Endothelial cell of umbilical vein (primary cell): Measurements from ENCODE around the gene MTA2. TPM values are rescaled to one million over a fixed set of nuclear protein-coding genes. Genes with fewer than 3 reads are reported as not detected.
A peak's percentile ranks its signal among the peaks of the same experiment; 100 is the strongest.

Experiments
- BruUV-seq: library from RNA; stranded (reverse); fragments of 400-500 nt; replicated peaks from 2 replicates; lab custom pipeline; 2021; lab: Mats Ljungman, UMichigan
- CTCF ChIA-PET: fragments of 300-600, 350-600 bp; sonication (Branson Sonifier 250); formaldehyde crosslinking; loops from one replicate; lab custom pipeline; 2021; ENCODE audit warnings: antibody characterized with exemption, inconsistent platforms; lab: Charles Lee
- POLR2A ChIA-PET: fragments of 300-600, 350-600 bp; sonication (Branson Sonifier 250); formaldehyde crosslinking; loops from one replicate; lab custom pipeline; 2021; ENCODE audit warnings: antibody characterized with exemption, inconsistent platforms; lab: Charles Lee
- DNase-seq: peaks from one replicate; pipeline ENCODE4 v3.0.0-alpha.2; 2011; ENCODE audit warnings: low read depth, low spot score
- FAIRE-seq: peaks from 2 replicates; lab custom pipeline; 2011; peaks lifted over from hg19 to GRCh38; lab: Jason Lieb, UNC
- H2AFZ ChIP-seq: 2 replicates; pipeline ENCODE4 v1.6.0; 2012; ENCODE audit warnings: low read depth, low read length, control low read depth, inconsistent platforms
- H3K27ac ChIP-seq: 2 replicates; pipeline ENCODE4 v1.5.1; 2011; ENCODE audit warnings: low read depth, mild to moderate bottlenecking, control low read depth, low read length, moderate library complexity; ENCODE audit not compliant: insufficient read depth
- H3K27me3 ChIP-seq, 2 experiments: 2 replicates each; pipeline versions ENCODE4 v1.6.0 to v1.6.1; 2011; ENCODE audit warnings: low read length in 2 of 2, mixed read lengths in 1 of 2; ENCODE audit not compliant: control insufficient read depth in 2 of 2, insufficient read depth in 2 of 2
- H3K36me3 ChIP-seq, 2 experiments: 2 replicates in 1 of 2; 3 replicates in 1 of 2; pipeline ENCODE4 v1.5.1; 2011; ENCODE audit warnings: low read length in 2 of 2, mild to moderate bottlenecking in 1 of 2, moderate library complexity in 1 of 2; ENCODE audit not compliant: control insufficient read depth in 2 of 2, insufficient read depth in 2 of 2; ENCODE audit errors: extremely low read depth in 1 of 2
- H3K4me1 ChIP-seq: 3 replicates; pipeline ENCODE4 v1.5.1; 2011; ENCODE audit warnings: mild to moderate bottlenecking, low read length; ENCODE audit not compliant: control insufficient read depth, insufficient read depth; ENCODE audit errors: extremely low read depth
- H3K4me2 ChIP-seq: 2 replicates; pipeline ENCODE4 v1.6.1; 2011; ENCODE audit warnings: low read length, control low read depth, mixed read lengths; ENCODE audit not compliant: insufficient read depth
- H3K4me3 ChIP-seq, 3 experiments: fragments of 200-600 bp in 1 of 3; sonication (generic), shearing (Covaris generic) in 1 of 3; replicated peaks in 1 of 3; 2 replicates each; pipeline ENCODE4 v1.5.1; 2011 to 2016; ENCODE audit warnings: control low read depth in 3 of 3, low read length in 3 of 3, mild to moderate bottlenecking in 2 of 3, inconsistent platforms in 1 of 3, low read depth in 1 of 3, moderate library complexity in 1 of 3; ENCODE audit not compliant: insufficient read depth in 1 of 3
- H3K79me2 ChIP-seq: 2 replicates; pipeline ENCODE4 v1.6.0; 2012; ENCODE audit warnings: low read length, inconsistent platforms; ENCODE audit not compliant: control insufficient read depth, insufficient read depth
- H3K9ac ChIP-seq: replicated peaks from 2 replicates; pipeline ENCODE3; 2011; ENCODE audit warnings: low read length, control low read depth; ENCODE audit not compliant: insufficient read depth; ENCODE audit errors: extremely low read depth
- H3K9me1 ChIP-seq: replicated peaks from 3 replicates; pipeline ENCODE4 v1.6.0; 2011; ENCODE audit warnings: mild to moderate bottlenecking, low read length; ENCODE audit not compliant: control insufficient read depth, insufficient read depth; ENCODE audit errors: extremely low read depth
- H3K9me3 ChIP-seq: replicated peaks from 2 replicates; pipeline ENCODE4 v1.5.1; 2012; ENCODE audit warnings: low read length, inconsistent platforms; ENCODE audit not compliant: control insufficient read depth, insufficient read depth
- H4K20me1 ChIP-seq: replicated peaks from 2 replicates; pipeline ENCODE3; 2011; ENCODE audit warnings: mild to moderate bottlenecking, low read length; ENCODE audit not compliant: control insufficient read depth, insufficient read depth; ENCODE audit errors: extremely low read depth
- CTCF ChIP-seq, 2 donors: IDR thresholded peaks; 1 replicate in 1 of 2; 2 replicates in 1 of 2; pipeline ENCODE4 v1.5.1; 2011; ENCODE audit warnings: low read length in 2 of 2, mild to moderate bottlenecking in 2 of 2, moderate library complexity in 2 of 2, control low read depth in 1 of 2, inconsistent platforms in 1 of 2, low read depth in 1 of 2; ENCODE audit not compliant: insufficient read depth in 1 of 2; ENCODE audit errors: extremely low read depth in 1 of 2
- EZH2 ChIP-seq: IDR thresholded peaks from 2 replicates; pipeline ENCODE4 v1.6.1; 2012; ENCODE audit warnings: borderline replicate concordance, low read depth, mild to moderate bottlenecking, moderate library complexity, low read length, inconsistent platforms; ENCODE audit not compliant: severe bottlenecking
- FOS ChIP-seq: IDR thresholded peaks from 2 replicates; pipeline ENCODE4 v1.6.1; 2011; ENCODE audit warnings: mild to moderate bottlenecking, low read length, moderate library complexity, borderline replicate concordance; ENCODE audit not compliant: insufficient read depth
- GATA2 ChIP-seq: IDR thresholded peaks from 2 replicates; pipeline ENCODE4 v1.7.0; 2011; ENCODE audit warnings: low read depth, mild to moderate bottlenecking, moderate library complexity, mixed read lengths, low read length; ENCODE audit not compliant: insufficient read length, insufficient read depth
- JUN ChIP-seq: IDR thresholded peaks from 2 replicates; pipeline ENCODE4 v1.6.1; 2011; ENCODE audit warnings: borderline replicate concordance, low read depth; ENCODE audit not compliant: insufficient read length, insufficient read depth
- MAX ChIP-seq: IDR thresholded peaks from 2 replicates; pipeline ENCODE4 v1.6.1; 2011; ENCODE audit not compliant: insufficient read depth, insufficient read length
- MYC ChIP-seq: IDR thresholded peaks from one replicate; pipeline ENCODE4 v1.6.1; 2011; ENCODE audit warnings: mild to moderate bottlenecking, low read depth, low read length
- POLR2A ChIP-seq: IDR thresholded peaks from 2 replicates; pipeline ENCODE4 v1.6.1; 2012; ENCODE audit warnings: low read depth, mild to moderate bottlenecking, control low read depth, low read length
- POLR2AphosphoS5 ChIP-seq: IDR thresholded peaks from 2 replicates; pipeline ENCODE4 v1.6.1; 2012; ENCODE audit warnings: low read depth, mild to moderate bottlenecking, control low read depth, low read length, moderate library complexity; ENCODE audit not compliant: insufficient read depth
- dilution Hi-C: fragments of 300-500 bp; cut with MboI; formaldehyde crosslinking; loops from one replicate; pipeline ENCODE4 v1.15.0; 2019; ENCODE audit warnings: low sequenced_read_pairs; ENCODE audit not compliant: extremely low pct_ligation_motif_present
- intact Hi-C: fragments of 100-400 bp; cut with micrococcal nuclease; formaldehyde crosslinking; loops from one replicate; pipeline ENCODE4 v1.10.0; 2022
- polyA plus RNA-seq, 4 experiments: library from polyadenylated mRNA; depleted of rRNA in 3 of 4; stranded (reverse) in 3 of 4; unstranded in 1 of 4; fragments of >200 nt; gene quantifications; 2 replicates each; pipeline versions ENCODE4 v1.2.1 to v1.2.3, GENCODE V29; 2011 to 2012; ENCODE audit warnings: missing spikeins in 1 of 4
- total RNA-seq: library from RNA; stranded (reverse); gene quantifications from 2 replicates; pipeline ENCODE4 v1.2.3, GENCODE V29; 2021

MTA2 gene
- total and polyA plus RNA-seq, 2 donors (not counting 3 experiments of a cell fraction or from before 2014, with no cell fraction given): 40.4 to 166 TPM

GRCh38 chr11:62556108-62556874 lies 45.4 kb downstream of the MTA2 start:
- H4K20me1 ChIP-seq: no peaks in the 10 kb centered on the region
- intact Hi-C loops (loop anchor here (1.0 kb wide), 1 partner anchor 10 kb away; the partner anchor contains the start of gene AHNAK), dilution Hi-C loops (no loop called here)
- DNase-seq: peak; percentile 94
- peaks cover 75% of the 10 kb centered on the region for H3K4me1 ChIP-seq
- POLR2A ChIA-PET: interaction anchor here (0.6 to 3.8 kb wide), 7 partner anchors 9 to 285 kb away, joined by 3 to 13 read pairs (median 4); partner anchors contain the start of genes AHNAK, C11orf98, CSKMT and EEF1G
- H3K9me1 ChIP-seq: no peaks in the 10 kb centered on the region
- no TSS peak for BruUV-seq
- H3K9me3 ChIP-seq: no peaks in the 10 kb centered on the region
- peaks cover 16% of the 10 kb centered on the region for H3K79me2 ChIP-seq
- peak; percentile 80 for TF ChIP-seq FOS
- TF ChIP-seq GATA2: no peak
- TF ChIP-seq POLR2AphosphoS5: peak; percentile 94
- no peak for TF ChIP-seq EZH2
- peak; percentile 99 for TF ChIP-seq MYC
- TF ChIP-seq MAX: peak; percentile 76
- TF ChIP-seq POLR2A: peak; percentile 80
- TF ChIP-seq CTCF (IDR thresholded peaks at IDR 0.05; ENCODE audit: extremely low read depth in 1 of 2, insufficient read depth in 1 of 2, low read depth in 1 of 2, low read length in 2 of 2): no peak
- TF ChIP-seq JUN: peak; percentile 79
- H3K4me3 ChIP-seq: peak overlapping the region in 1 of 3 experiments; percentile 6
- no peaks in the 10 kb centered on the region for H3K27me3 ChIP-seq
- peak overlapping the region; percentile 56 for H3K27ac ChIP-seq
- peaks cover 15% of the 10 kb centered on the region in 2 experiments for H3K36me3 ChIP-seq
- CTCF ChIA-PET: interaction anchor here (0.9 to 15.7 kb wide), 10 partner anchors 12 to 162 kb away, joined by 3 to 376 read pairs (median 6); partner anchors contain the start of genes AHNAK and B3GAT3
- no peak overlapping the region for H2AFZ ChIP-seq
- FAIRE-seq: peak; percentile 98
- H3K4me2 ChIP-seq: peak overlapping the region; percentile 39
- H3K9ac ChIP-seq: peak overlapping the region; percentile 36
